Thyroid gland (tissue), 4 donors: Measurements from ENCODE around the gene TYMP. TPM values are rescaled to one million over a fixed set of nuclear protein-coding genes. Genes with fewer than 3 reads are reported as not detected.

Source experiments
- DNase-seq, 2 donors: peaks; one replicate each; pipeline ENCODE4 v3.0.0-alpha.2; 2019
- H3K27ac ChIP-seq, 3 donors: fragments of 200-600 bp; sonication (generic); 1 replicate in 2 of 3; 2 replicates in 1 of 3; pipeline ENCODE4 v1.5.1; 2016 to 2019; ENCODE audit warnings: mild to moderate bottlenecking in 1 of 3, moderate library complexity in 1 of 3
- H3K27me3 ChIP-seq: fragments of 200-600 bp; sonication (generic); one replicate; pipeline ENCODE4 v1.5.1; 2019
- H3K36me3 ChIP-seq, 2 donors: fragments of 200-600 bp; sonication (generic); one replicate each; pipeline ENCODE4 v1.5.1; 2016 to 2019
- H3K4me1 ChIP-seq, 2 donors: fragments of 200-600 bp; sonication (generic); one replicate each; pipeline ENCODE4 v1.5.1; 2017 to 2019
- H3K4me3 ChIP-seq, 3 donors: fragments of 200-600 bp; sonication (generic); replicated peaks in 1 of 3; 1 replicate in 2 of 3; 2 replicates in 1 of 3; pipeline ENCODE4 v1.5.1; 2016; ENCODE audit warnings: mild to moderate bottlenecking in 1 of 3
- H3K9me3 ChIP-seq: fragments of 200-600 bp; sonication (generic); one replicate; pipeline ENCODE4 v1.5.1; 2017
- POLR2A ChIP-seq, 2 donors: fragments of 450-650 bp; IDR thresholded peaks; one replicate each; pipeline ENCODE4 v1.6.1; 2017; ENCODE audit warnings: antibody characterized with exemption in 2 of 2, mild to moderate bottlenecking in 2 of 2, moderate library complexity in 1 of 2
- WGBS, 2 donors: methylation state at CpG; one replicate each; pipeline ENCODE4 v1.1.5; 2017; 5-methylcytosine and 5-hydroxymethylcytosine counted together
- intact Hi-C: fragments of 100-400 bp; cut with DNase I; formaldehyde crosslinking; loops from one replicate; pipeline ENCODE4 v1.15.1; 2023
- total RNA-seq, 4 donors: library from RNA; depleted of rRNA; stranded (reverse); fragments of >200 nt; gene quantifications; one replicate each; pipeline ENCODE4 v1.2.3, GENCODE V29; 2016
- TF ChIP-seq, protein P1 (sequence below), 6 experiments: fragments of 200-600 bp in 3 of 6; fragments of 450-650 bp in 3 of 6; sonication (generic) in 3 of 6; IDR thresholded peaks; one replicate each; pipeline ENCODE4 v1.5.1; 2016 to 2019; ENCODE audit warnings: antibody characterized with exemption in 6 of 6, mild to moderate bottlenecking in 2 of 6, inconsistent platforms in 1 of 6, moderate library complexity in 1 of 6

The TYMP gene
- total RNA-seq, 4 donors from 2014 or later, result 28.0 to 61.0 (median 33.6) TPM

DNA sequence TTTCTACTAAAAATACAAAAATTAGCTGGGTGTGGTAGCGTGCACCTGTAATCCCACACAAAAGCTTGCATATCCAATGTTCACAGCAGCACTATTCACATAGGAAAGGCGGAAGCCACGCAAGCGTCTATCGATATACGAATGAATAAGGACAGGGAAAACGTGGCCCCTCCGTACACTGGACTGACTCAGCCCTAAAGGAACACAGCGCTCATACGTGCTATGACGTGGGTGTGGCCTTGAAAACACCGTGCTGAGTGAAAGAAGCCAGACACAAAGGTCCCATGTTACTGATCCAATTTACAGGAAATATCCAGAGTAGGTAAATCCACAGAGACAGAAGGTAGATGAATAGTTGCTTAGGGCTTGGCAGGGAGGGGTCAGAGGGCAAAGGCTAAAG is 29.4 kb downstream of the TYMP start:
- WGBS, 2 donors, result 92 to 96% methylated on average over 12 of the region's 12 CpGs
- no peak for TF ChIP-seq POLR2A (IDR thresholded peaks at IDR 0.05)
- TF ChIP-seq, protein P1, sequence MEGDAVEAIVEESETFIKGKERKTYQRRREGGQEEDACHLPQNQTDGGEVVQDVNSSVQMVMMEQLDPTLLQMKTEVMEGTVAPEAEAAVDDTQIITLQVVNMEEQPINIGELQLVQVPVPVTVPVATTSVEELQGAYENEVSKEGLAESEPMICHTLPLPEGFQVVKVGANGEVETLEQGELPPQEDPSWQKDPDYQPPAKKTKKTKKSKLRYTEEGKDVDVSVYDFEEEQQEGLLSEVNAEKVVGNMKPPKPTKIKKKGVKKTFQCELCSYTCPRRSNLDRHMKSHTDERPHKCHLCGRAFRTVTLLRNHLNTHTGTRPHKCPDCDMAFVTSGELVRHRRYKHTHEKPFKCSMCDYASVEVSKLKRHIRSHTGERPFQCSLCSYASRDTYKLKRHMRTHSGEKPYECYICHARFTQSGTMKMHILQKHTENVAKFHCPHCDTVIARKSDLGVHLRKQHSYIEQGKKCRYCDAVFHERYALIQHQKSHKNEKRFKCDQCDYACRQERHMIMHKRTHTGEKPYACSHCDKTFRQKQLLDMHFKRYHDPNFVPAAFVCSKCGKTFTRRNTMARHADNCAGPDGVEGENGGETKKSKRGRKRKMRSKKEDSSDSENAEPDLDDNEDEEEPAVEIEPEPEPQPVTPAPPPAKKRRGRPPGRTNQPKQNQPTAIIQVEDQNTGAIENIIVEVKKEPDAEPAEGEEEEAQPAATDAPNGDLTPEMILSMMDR (IDR thresholded peaks at IDR 0.05), result no peak
- Histone ChIP-seq H3K36me3 (peaks cover 18 to 19% of the 10 kb centered on the region in 2 donors), H3K4me3 (no peak overlapping the region), H3K27ac (no peak overlapping the region), H3K9me3 (no peaks in the 10 kb centered on the region), H3K4me1 (peaks cover 4 to 10% of the 10 kb centered on the region in 2 donors), H3K27me3 (no peaks in the 10 kb centered on the region)
- no peak for DNase-seq
- intact Hi-C loops, result loop anchor here (10.0 kb wide), 1 partner anchor 256 kb away; the partner anchor contains the start of gene TUBGCP6

DNA sequence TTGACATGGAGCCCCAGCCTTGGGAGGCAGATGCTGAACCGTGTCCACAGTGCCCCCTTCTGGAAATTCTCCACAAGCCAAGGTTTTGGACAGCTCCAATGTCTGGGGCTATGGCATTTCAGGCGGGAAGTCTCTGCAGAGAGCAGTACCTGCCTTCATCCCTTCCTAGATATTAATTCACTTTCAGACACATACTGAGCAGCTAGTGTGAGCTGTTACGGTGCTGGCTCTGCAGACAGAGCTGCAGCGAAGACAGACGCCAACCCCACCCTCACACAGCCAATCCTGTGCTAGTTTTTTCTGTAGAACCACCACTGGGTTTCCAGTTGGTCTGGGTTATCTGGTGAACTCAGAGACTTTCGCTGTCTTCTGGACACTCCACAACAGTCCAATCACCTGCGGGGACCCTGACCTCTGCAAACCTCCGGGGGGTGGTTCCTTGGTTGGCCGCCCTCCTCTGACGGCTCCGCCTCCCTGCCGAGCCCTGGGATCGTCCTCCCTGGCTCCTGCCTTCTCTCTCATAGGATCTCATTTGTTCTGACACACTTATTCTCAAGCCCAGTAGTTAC is 31.4 kb downstream of the TYMP start:
- 8 to 17% methylated on average over 13 of the region's 13 CpGs for WGBS, 2 donors

DNA sequence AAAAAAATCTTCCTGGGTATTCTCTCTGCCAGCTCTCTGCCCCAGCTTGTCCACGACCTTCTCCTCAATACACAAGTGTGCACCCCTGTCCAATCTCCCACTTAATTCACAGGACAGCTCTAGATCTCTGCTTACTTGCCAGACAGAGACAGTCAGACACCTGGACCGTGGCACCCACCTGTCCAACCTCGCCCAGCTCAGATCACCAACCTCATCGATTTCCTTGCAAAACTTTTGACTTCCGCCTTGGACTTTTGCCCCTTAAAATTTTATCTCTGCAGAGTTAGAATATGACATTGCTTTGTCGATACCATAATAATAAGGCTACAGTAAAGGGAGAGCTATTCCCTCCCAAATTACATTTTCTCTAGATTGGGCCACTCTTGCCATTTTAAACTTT is 32.7 kb downstream of the TYMP start:
- 92 to 93% methylated on average over 6 of the region's 6 CpGs for WGBS, 2 donors
- intact Hi-C loops, result no loop called here
- no peak overlapping the region for H3K27ac ChIP-seq

More for the DNA sequence above, 31.4 kb downstream of the TYMP start:
- H3K4me3 ChIP-seq, result no peak overlapping the region
- TF ChIP-seq POLR2A (IDR thresholded peaks at IDR 0.05), result no peak
- TF ChIP-seq, protein P1 (IDR thresholded peaks at IDR 0.05), result peak; percentile 15 to 72 (median 64)
- peak; percentile 75 to 80 for DNase-seq
- no peaks in the 10 kb centered on the region for H3K27me3 ChIP-seq
- peaks cover 4 to 10% of the 10 kb centered on the region in 2 donors for H3K4me1 ChIP-seq
- H3K27ac ChIP-seq, result peak overlapping the region in 1 of 3 donors; percentile 41
- no peaks in the 10 kb centered on the region for H3K9me3 ChIP-seq
- peaks cover 10 to 11% of the 10 kb centered on the region in 2 donors for H3K36me3 ChIP-seq
- intact Hi-C loops, result no loop called here

DNA sequence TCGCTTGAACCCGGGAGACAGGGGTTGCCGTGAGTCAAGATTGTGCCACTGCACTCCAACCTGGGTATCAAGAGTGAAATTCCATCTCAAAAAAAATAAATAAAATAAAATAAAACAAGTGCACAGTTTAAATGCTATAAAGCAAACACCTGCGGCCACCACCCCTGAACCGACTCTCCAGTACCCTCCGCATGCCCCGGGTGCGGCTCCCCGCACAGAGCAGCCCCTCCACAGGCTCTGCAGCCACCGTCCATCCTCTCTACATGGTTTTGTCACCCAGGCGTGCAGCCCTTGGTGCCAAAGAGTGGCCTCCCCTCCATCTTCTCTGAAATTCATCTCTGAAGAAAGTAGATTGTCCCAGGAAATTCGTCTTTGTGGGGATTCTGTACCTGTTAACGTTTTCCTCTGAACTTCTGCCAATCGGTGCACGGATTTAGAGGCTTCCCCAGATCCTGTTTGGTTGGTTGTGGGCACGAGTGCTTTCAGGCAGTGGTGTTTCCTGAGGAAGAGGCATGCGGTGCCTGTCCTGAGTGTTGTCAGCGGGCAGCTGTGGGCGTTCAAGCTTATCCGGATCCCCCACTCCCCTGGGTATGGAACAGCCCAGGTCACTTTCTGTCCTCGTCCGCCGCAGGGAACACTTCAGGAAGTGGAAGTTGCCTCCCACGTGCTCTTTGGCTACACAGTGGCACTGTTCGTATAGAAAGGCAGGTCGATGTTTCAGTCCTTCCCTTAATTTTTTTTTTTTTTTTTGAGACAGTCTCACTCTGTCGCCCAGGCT is 39.1 kb downstream of the TYMP start:
- Histone ChIP-seq H3K9me3 (no peaks in the 10 kb centered on the region), H3K27me3 (no peaks in the 10 kb centered on the region), H3K36me3 (no peaks in the 10 kb centered on the region), H3K4me1 (peaks cover 15 to 31% of the 10 kb centered on the region in 2 donors), H3K27ac (no peak overlapping the region), H3K4me3 (no peak overlapping the region)
- intact Hi-C loops, result no loop called here
- 48 to 49% methylated on average over 26 to 27 of the region's 27 CpGs for WGBS, 2 donors
- TF ChIP-seq POLR2A (IDR thresholded peaks at IDR 0.05), result no peak
- TF ChIP-seq, protein P1 (IDR thresholded peaks at IDR 0.05), result no peak
- peak; percentile 76 to 78 for DNase-seq

More for the DNA sequence above, 32.7 kb downstream of the TYMP start:
- H3K9me3 ChIP-seq, result no peaks in the 10 kb centered on the region
- DNase-seq, result no peak
- H3K27me3 ChIP-seq, result no peaks in the 10 kb centered on the region
- H3K4me1 ChIP-seq, result peaks cover 4 to 10% of the 10 kb centered on the region in 2 donors
- TF ChIP-seq POLR2A (IDR thresholded peaks at IDR 0.05), result no peak
- TF ChIP-seq, protein P1 (IDR thresholded peaks at IDR 0.05), result no peak
- H3K36me3 ChIP-seq, result no peaks in the 10 kb centered on the region
- H3K4me3 ChIP-seq, result no peak overlapping the region
